Measurements from ENCODE around the gene SMPD1. TPM values are rescaled to one million over a fixed set of nuclear protein-coding genes. Genes with fewer than 3 reads are reported as not detected.
A peak's percentile ranks its signal among the peaks of the same experiment; 100 is the strongest.

SMPD1 gene
- total and polyA plus RNA-seq, 2 of the 4 experiments (the other 2 are of a cell fraction), result 19.5 to 108 TPM

DNA sequence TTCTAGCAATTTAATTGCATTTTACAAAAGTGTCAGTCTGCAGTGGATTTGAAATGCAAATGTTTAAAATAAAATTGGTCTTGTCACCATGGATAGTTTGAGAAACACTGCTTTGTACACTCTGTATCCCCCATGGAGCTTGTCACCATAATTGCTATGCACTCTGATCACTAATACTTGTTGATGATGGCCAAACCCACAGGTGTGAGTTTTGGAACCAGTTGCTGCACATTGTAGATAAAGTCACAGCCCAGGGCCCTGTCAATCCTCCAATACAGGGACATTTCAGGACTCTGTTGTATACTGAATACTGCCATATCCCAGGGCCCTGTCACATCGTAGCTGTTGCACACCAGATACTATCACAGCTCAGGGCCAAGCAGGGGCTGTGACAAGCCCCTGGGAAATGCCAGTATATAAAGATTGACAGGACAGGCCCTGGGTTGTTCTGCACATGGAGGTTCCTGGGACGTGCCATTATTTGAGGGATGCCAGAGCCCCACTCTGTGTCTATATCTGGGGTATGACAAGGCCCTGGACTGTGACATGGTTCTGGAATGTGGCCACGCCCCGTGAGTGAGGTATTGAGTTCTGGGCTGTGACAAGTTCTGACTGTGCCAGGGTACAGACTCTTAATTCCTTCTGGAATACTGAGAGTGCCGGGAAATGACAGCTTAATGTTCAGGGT, 27.9 kb upstream of the SMPD1 start:
- Histone ChIP-seq H3K27me3 (ENCODE audit: control insufficient read depth, insufficient read depth, low read length) (peaks cover 3% of the 10 kb centered on the region), H4K91ac (ENCODE audit: insufficient read depth, low read depth, low read length) (no peak overlapping the region), H3K4me1 (ENCODE audit: control insufficient read depth, insufficient read depth, low read length) (peaks cover 5% of the 10 kb centered on the region; the same call in 1 of the 2 replicates), H2AK9ac (replicated peaks; ENCODE audit: low read depth, low read length, poor library complexity) (no peak overlapping the region), H3K4me2 (ENCODE audit: low read depth, low read length) (no peak overlapping the region), H3K4me3 (ENCODE audit: insufficient read depth, low read depth, low read length) (no peak overlapping the region), H3K27ac (ENCODE audit: insufficient read depth, low read length) (no peak overlapping the region), H3K9me3 (ENCODE audit: control insufficient read depth, insufficient read depth, low read length) (no peaks in the 10 kb centered on the region; the same call in 1 of the 2 replicates), H3K9ac (ENCODE audit: low read depth, low read length) (no peak overlapping the region), H2BK5ac (ENCODE audit: low read depth, low read length, poor library complexity, severe bottlenecking) (no peak overlapping the region), H2BK120ac (ENCODE audit: low read depth, low read length) (no peak overlapping the region), H3K9me1 (ENCODE audit: insufficient read depth, low read length) (no peaks in the 10 kb centered on the region; the same call in 1 of the 2 replicates), H3K79me1 (ENCODE audit: low read depth in 1 of 2, low read length in 2 of 2) (no peaks in the 10 kb centered on the region), H4K8ac (ENCODE audit: low read depth in 2 of 2, low read length in 2 of 2) (no peak overlapping the region), H2BK15ac (ENCODE audit: low read depth, low read length) (no peak overlapping the region), H3K18ac (ENCODE audit: low read depth, low read length) (no peak overlapping the region), H4K20me1 (ENCODE audit: insufficient read depth, low read length) (no peaks in the 10 kb centered on the region), H3K23ac (ENCODE audit: low read depth, low read length) (no peak overlapping the region), H3K14ac (replicated peaks; ENCODE audit: low read depth, low read length) (no peak overlapping the region), H2AFZ (replicated peaks; ENCODE audit: low read length, poor library complexity) (peak overlapping the region; percentile 13), H3K56ac (ENCODE audit: extremely low read depth, insufficient read depth, low read length) (no peak overlapping the region), H3K4ac (ENCODE audit: low read depth, low read length) (no peak overlapping the region), H3K36me3 (ENCODE audit: control insufficient read depth, insufficient read depth, low read length) (no peaks in the 10 kb centered on the region), H4K5ac (ENCODE audit: low read depth, low read length) (no peak overlapping the region), H2BK20ac (ENCODE audit: low read depth, low read length) (no peak overlapping the region), H2AK5ac (ENCODE audit: low read depth, low read length) (no peak overlapping the region)
- CTCF ChIA-PET, result interaction anchor here (0.6 to 3.4 kb wide), 21 partner anchors 9 to 998 kb away, joined by 3 to 43 read pairs (median 4); partner anchors contain the start of gene CNGA4
- ATAC-seq (ENCODE audit: low read depth) (no peak), DNase-seq (no peak)
- BruUV-seq (replicated peaks), result no TSS peak
- dilution Hi-C loops (cut with HindIII; ENCODE audit: low sequenced_read_pairs, unreplicated experiment), result no loop called here
- WGBS, 2 experiments (ENCODE audit: extremely low coverage in 2 of 2, insufficient read length in 1 of 2), result 40% methylated on average over 3 of the region's 5 CpGs; no CpG with 5 or more reads in 1 of the 2 experiments
- in situ Hi-C loops (cut with MboI; ENCODE audit: low sequenced_read_pairs), result loop anchor here (25.0 kb wide), 1 partner anchor 675 kb away; the partner anchor contains the start of genes TRIM22 and TRIM5
- POLR2A ChIA-PET (ENCODE audit: unreplicated experiment), result interaction anchor here (0.8 kb wide), 1 partner anchor 43 kb away, joined by 6 read pairs; no protein-coding TSS in a partner anchor
- intact Hi-C loops (cut with micrococcal nuclease), result loop anchor here (5.0 to 10.0 kb wide), 3 partner anchors 555 to 1738 kb away; partner anchors contain the start of gene OR52N2
- TF ChIP-seq MXI1 (IDR thresholded peaks at IDR 0.05; ENCODE audit: borderline replicate concordance, low read depth, low read length), result no peak
- TF ChIP-seq, protein P1, sequence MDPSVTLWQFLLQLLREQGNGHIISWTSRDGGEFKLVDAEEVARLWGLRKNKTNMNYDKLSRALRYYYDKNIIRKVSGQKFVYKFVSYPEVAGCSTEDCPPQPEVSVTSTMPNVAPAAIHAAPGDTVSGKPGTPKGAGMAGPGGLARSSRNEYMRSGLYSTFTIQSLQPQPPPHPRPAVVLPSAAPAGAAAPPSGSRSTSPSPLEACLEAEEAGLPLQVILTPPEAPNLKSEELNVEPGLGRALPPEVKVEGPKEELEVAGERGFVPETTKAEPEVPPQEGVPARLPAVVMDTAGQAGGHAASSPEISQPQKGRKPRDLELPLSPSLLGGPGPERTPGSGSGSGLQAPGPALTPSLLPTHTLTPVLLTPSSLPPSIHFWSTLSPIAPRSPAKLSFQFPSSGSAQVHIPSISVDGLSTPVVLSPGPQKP (IDR thresholded peaks at IDR 0.05; ENCODE audit: borderline replicate concordance, low read depth, low read length), result no peak
- TF ChIP-seq, protein P2, sequence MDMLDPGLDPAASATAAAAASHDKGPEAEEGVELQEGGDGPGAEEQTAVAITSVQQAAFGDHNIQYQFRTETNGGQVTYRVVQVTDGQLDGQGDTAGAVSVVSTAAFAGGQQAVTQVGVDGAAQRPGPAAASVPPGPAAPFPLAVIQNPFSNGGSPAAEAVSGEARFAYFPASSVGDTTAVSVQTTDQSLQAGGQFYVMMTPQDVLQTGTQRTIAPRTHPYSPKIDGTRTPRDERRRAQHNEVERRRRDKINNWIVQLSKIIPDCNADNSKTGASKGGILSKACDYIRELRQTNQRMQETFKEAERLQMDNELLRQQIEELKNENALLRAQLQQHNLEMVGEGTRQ (IDR thresholded peaks at IDR 0.05; ENCODE audit: low read depth, low read length), result no peak
- TF ChIP-seq RAD21 (IDR thresholded peaks at IDR 0.05; ENCODE audit: low read length), result no peak
- no peak for TF ChIP-seq SMC3 (IDR thresholded peaks at IDR 0.05; ENCODE audit: low read depth, low read length)
- no peak for TF ChIP-seq RCOR1 (IDR thresholded peaks at IDR 0.05; ENCODE audit: insufficient replicate concordance, low read length)
- TF ChIP-seq, protein P3, sequence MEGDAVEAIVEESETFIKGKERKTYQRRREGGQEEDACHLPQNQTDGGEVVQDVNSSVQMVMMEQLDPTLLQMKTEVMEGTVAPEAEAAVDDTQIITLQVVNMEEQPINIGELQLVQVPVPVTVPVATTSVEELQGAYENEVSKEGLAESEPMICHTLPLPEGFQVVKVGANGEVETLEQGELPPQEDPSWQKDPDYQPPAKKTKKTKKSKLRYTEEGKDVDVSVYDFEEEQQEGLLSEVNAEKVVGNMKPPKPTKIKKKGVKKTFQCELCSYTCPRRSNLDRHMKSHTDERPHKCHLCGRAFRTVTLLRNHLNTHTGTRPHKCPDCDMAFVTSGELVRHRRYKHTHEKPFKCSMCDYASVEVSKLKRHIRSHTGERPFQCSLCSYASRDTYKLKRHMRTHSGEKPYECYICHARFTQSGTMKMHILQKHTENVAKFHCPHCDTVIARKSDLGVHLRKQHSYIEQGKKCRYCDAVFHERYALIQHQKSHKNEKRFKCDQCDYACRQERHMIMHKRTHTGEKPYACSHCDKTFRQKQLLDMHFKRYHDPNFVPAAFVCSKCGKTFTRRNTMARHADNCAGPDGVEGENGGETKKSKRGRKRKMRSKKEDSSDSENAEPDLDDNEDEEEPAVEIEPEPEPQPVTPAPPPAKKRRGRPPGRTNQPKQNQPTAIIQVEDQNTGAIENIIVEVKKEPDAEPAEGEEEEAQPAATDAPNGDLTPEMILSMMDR (conservative IDR thresholded peaks at IDR 0.05; ENCODE audit: low read depth, low read length), result no peak
- no peak for TF ChIP-seq NFE2L2 (IDR thresholded peaks at IDR 0.05; ENCODE audit: low read depth, low read length)
- no peak for TF ChIP-seq CHD1 (IDR thresholded peaks at IDR 0.05; ENCODE audit: low read depth, low read length)
- TF ChIP-seq BHLHE40 (IDR thresholded peaks at IDR 0.05; ENCODE audit: low read depth, low read length), result no peak
- no peak for TF ChIP-seq FOS (IDR thresholded peaks at IDR 0.05; ENCODE audit: low read depth, low read length)
- no peak for TF ChIP-seq RFX5 (IDR thresholded peaks at IDR 0.05; ENCODE audit: low read depth, low read length)
- no peak for TF ChIP-seq MAZ (IDR thresholded peaks at IDR 0.05; ENCODE audit: borderline replicate concordance, low read depth, low read length)
- TF ChIP-seq MAFK (IDR thresholded peaks at IDR 0.05; ENCODE audit: low read depth, low read length), result no peak
